GM23248 (cell line): ENCODE data around the gene TGFB1I1. TPM values are rescaled to one million over a fixed set of nuclear protein-coding genes. Genes with fewer than 3 reads are reported as not detected.
"Not testable (repeated sequence)": the region's sequence is repeated elsewhere in the genome, so short reads cannot be mapped to it uniquely, and the experiment has no call there.

Source experiments
- DNase-seq: peaks from one replicate; pipeline ENCODE4 v3.0.0-alpha.2; 2015
- H2AFZ ChIP-seq: fragments of 200-600 bp; sonication (generic); 2 replicates; pipeline ENCODE4 v1.6.1; 2016; ENCODE audit warnings: antibody characterized with exemption
- H3F3A ChIP-seq: fragments of 200-600 bp; sonication (generic); 2 replicates; pipeline ENCODE4 v1.6.1; 2016; ENCODE audit warnings: mild to moderate bottlenecking, antibody characterized with exemption, mixed run types; ENCODE audit not compliant: insufficient read depth
- H3K27ac ChIP-seq: fragments of 200-600 bp; sonication (generic); 2 replicates; pipeline ENCODE4 v1.5.1; 2016; ENCODE audit warnings: mild to moderate bottlenecking
- H3K27me3 ChIP-seq: fragments of 200-600 bp; sonication (generic); replicated peaks from 2 replicates; pipeline ENCODE4 v1.6.1; 2016; ENCODE audit warnings: mild to moderate bottlenecking; ENCODE audit not compliant: insufficient read depth
- H3K36me3 ChIP-seq: fragments of 200-600 bp; sonication (generic); 2 replicates; pipeline ENCODE4 v1.6.1; 2016; ENCODE audit warnings: low read depth, mild to moderate bottlenecking
- H3K4me1 ChIP-seq: fragments of 200-600 bp; sonication (generic); 2 replicates; pipeline ENCODE4 v1.6.1; 2016; ENCODE audit warnings: mild to moderate bottlenecking; ENCODE audit not compliant: insufficient read depth
- H3K4me2 ChIP-seq: fragments of 200-600 bp; sonication (generic); one replicate; pipeline ENCODE4 v1.6.1; 2016; ENCODE audit warnings: mild to moderate bottlenecking; ENCODE audit not compliant: unreplicated experiment
- H3K4me3 ChIP-seq: fragments of 200-600 bp; sonication (generic); 2 replicates; pipeline ENCODE4 v1.5.1; 2016; ENCODE audit warnings: mild to moderate bottlenecking
- H3K79me2 ChIP-seq: fragments of 200-600 bp; sonication (generic); 2 replicates; pipeline ENCODE4 v1.6.1; 2016; ENCODE audit warnings: mild to moderate bottlenecking; ENCODE audit not compliant: insufficient read depth
- H3K9ac ChIP-seq: fragments of 200-600 bp; sonication (generic); 2 replicates; pipeline ENCODE4 v1.6.1; 2016; ENCODE audit warnings: mild to moderate bottlenecking
- H3K9me2 ChIP-seq: fragments of 200-600 bp; sonication (generic); 2 replicates; pipeline ENCODE4 v1.6.1; 2016; ENCODE audit warnings: mixed run types, mild to moderate bottlenecking, moderate library complexity; ENCODE audit not compliant: insufficient read depth
- H3K9me3 ChIP-seq: fragments of 200-600 bp; sonication (generic); one replicate; pipeline ENCODE4 v1.6.1; 2017; ENCODE audit warnings: low read depth
- H4K20me1 ChIP-seq: fragments of 200-600 bp; sonication (generic); 2 replicates; pipeline ENCODE4 v1.6.0; 2016; ENCODE audit not compliant: insufficient read depth
- EZH2 ChIP-seq: fragments of 200-600 bp; sonication (generic); IDR thresholded peaks from 2 replicates; pipeline ENCODE4 v1.6.1; 2018; ENCODE audit warnings: antibody characterized with exemption, mild to moderate bottlenecking; ENCODE audit not compliant: insufficient read depth, poor library complexity, severe bottlenecking
- EZH2phosphoT487 ChIP-seq: fragments of 200-600 bp; sonication (generic); IDR thresholded peaks from 2 replicates; pipeline ENCODE4 v1.6.1; 2018; ENCODE audit warnings: antibody characterized with exemption, moderate library complexity, mild to moderate bottlenecking, low read depth; ENCODE audit not compliant: insufficient read depth
- WGBS, 2 experiments: methylation state at CpG; one replicate each; pipeline ENCODE4 v1.1.6; 2015 to 2017; ENCODE audit warnings: low lambda C conversion rate in 2 of 2, low coverage in 1 of 2; ENCODE audit errors: missing lambda C conversion rate in 2 of 2; 5-methylcytosine and 5-hydroxymethylcytosine counted together
- in situ Hi-C: fragments of 300-500 bp; cut with MboI; formaldehyde crosslinking; loops from 2 replicates; pipeline ENCODE4 v1.15.0; 2020
- polyA plus RNA-seq: library from polyadenylated mRNA; unstranded; fragments of >200 nt; fragmentation: Nextera tagmentation; extraction: Ambion mirVana; gene quantifications from 2 replicates; pipeline ENCODE4 v1.2.1, GENCODE V29; 2016
- total RNA-seq: library from RNA; depleted of rRNA; stranded (reverse); fragments of >200 nt; shearing (Covaris generic); gene quantifications from 2 replicates; pipeline ENCODE4 v1.2.3, GENCODE V29; 2014

Gene TGFB1I1
- total and polyA plus RNA-seq, 2 experiments from 2014 or later = 88.5 to 174 TPM

GRCh38 chr16:31479751-31480150 lies 7.8 kb downstream of the TGFB1I1 start:
- Histone ChIP-seq H4K20me1 (no peaks in the 10 kb centered on the region; the same call in 1 of the 2 replicates), H3K9me3 (no peaks in the 10 kb centered on the region), H3F3A (peaks cover 37% of the 10 kb centered on the region), H3K36me3 (peaks cover 14% of the 10 kb centered on the region), H3K4me3 (no peak overlapping the region), H3K27me3 (no peaks in the 10 kb centered on the region), H2AFZ (no peak overlapping the region), H3K27ac (no peak overlapping the region), H3K4me1 (no peaks in the 10 kb centered on the region), H3K4me2 (no peak overlapping the region), H3K9ac (no peak overlapping the region), H3K79me2 (peaks cover 12% of the 10 kb centered on the region; the same call in 1 of the 2 replicates), H3K9me2 (no peaks in the 10 kb centered on the region)
- WGBS, 2 experiments = 64 to 68% methylated on average over 9 of the region's 9 CpGs
- no peak for DNase-seq
- TF ChIP-seq EZH2 (no peak), EZH2phosphoT487 (no peak)
- in situ Hi-C loops = no loop called here

- Histone ChIP-seq H3K36me3 (peaks cover 5% of the 10 kb centered on the region; the same call in 1 of the 2 replicates), H3K4me2 (no peak overlapping the region), H3K9ac (no peak overlapping the region), H3K27me3 (no peaks in the 10 kb centered on the region), H3K27ac (no peak overlapping the region), H4K20me1 (no peaks in the 10 kb centered on the region; the same call in 1 of the 2 replicates), H3K9me3 (no peaks in the 10 kb centered on the region), H3F3A (peaks cover 32% of the 10 kb centered on the region), H3K4me3 (no peak overlapping the region), H2AFZ (no peak overlapping the region), H3K9me2 (no peaks in the 10 kb centered on the region), H3K79me2 (no peaks in the 10 kb centered on the region), H3K4me1 (no peaks in the 10 kb centered on the region)
- TF ChIP-seq EZH2phosphoT487 = no peak
- TF ChIP-seq EZH2 = no peak
- WGBS, 2 experiments = 23 to 27% methylated on average over 6 to 7 of the region's 7 CpGs
- in situ Hi-C loops = no loop called here
- no peak for DNase-seq
Observed at GRCh38 chr16:31480851-31481536, 9.0 kb downstream of the TGFB1I1 start.

GRCh38 chr16:31483081-31483480 lies 11.1 kb downstream of the TGFB1I1 start, which contains the start of gene SLC5A2:
Gene SLC5A2 (plus strand): TSS chr16:31483123. CDS start chr16:31483137, 14 bp downstream.
- 0 out of 2 replicates have a peak, but pooled peaks cover 10% of the 10 kb centered on the region for H3K4me1 ChIP-seq
- DNase-seq = no peak
- no peak within 1 kb of the TSS for H3K4me3 ChIP-seq
- no peaks in the 10 kb centered on the region for H3K9me2 ChIP-seq
- H3K79me2 ChIP-seq = no peaks in the 10 kb centered on the region
- no peak within 1 kb of the TSS for H3K9ac ChIP-seq
- H3K9me3 ChIP-seq = no peaks in the 10 kb centered on the region
- peaks cover 8% of the 10 kb centered on the region; the same call in 1 of the 2 replicates for H3K27me3 ChIP-seq
- no peak within 1 kb of the TSS for H3K4me2 ChIP-seq
- no peaks in the 10 kb centered on the region; the same call in 1 of the 2 replicates for H4K20me1 ChIP-seq
- peaks cover 1% of the 10 kb centered on the region; the same call in 1 of the 2 replicates for H3K36me3 ChIP-seq
- no peak within 1 kb of the TSS for H2AFZ ChIP-seq
- WGBS, 2 experiments = 91 to 97% methylated on average over 3 to 4 of the region's 4 CpGs
- TF ChIP-seq EZH2 (no peak), EZH2phosphoT487 (no peak)
- in situ Hi-C loops = no loop called here
- H3K27ac ChIP-seq = no peak within 1 kb of the TSS
- peaks cover 29% of the 10 kb centered on the region for H3F3A ChIP-seq

GRCh38 chr16:31484048-31484447 lies 12.1 kb downstream of the TGFB1I1 start:
- peaks cover 19% of the 10 kb centered on the region for H3F3A ChIP-seq
- H4K20me1 ChIP-seq, H2AFZ ChIP-seq, H3K4me3 ChIP-seq, H3K27ac ChIP-seq, H3K36me3 ChIP-seq, H3K4me2 ChIP-seq, H3K9me2 ChIP-seq, H3K79me2 ChIP-seq, in situ Hi-C loops, H3K27me3 ChIP-seq, H3K9me3 ChIP-seq, H3K9ac ChIP-seq, DNase-seq: not testable (repeated sequence)
- 87 to 98% methylated on average over 4 of the region's 4 CpGs for WGBS, 2 experiments
- 0 out of 2 replicates have a peak, but pooled peaks cover 13% of the 10 kb centered on the region for H3K4me1 ChIP-seq
